Activated naive CD4-positive, alpha-beta T cell treated with anti-CD3 and anti-CD28 coated beads, Interleukin-2, amount 50 U/mL, for 72 hours (primary cell): ENCODE results near the gene TKT. TPM values are rescaled to one million over a fixed set of nuclear protein-coding genes. Genes with fewer than 3 reads are reported as not detected.

Experiments
- ATAC-seq, 2 donors: fragments of 150-1000 bp; cut with Tn5 transposase; 2 replicates each; pipeline ENCODE4 v1.10.0; 2021; ENCODE audit warnings: mild to moderate bottlenecking in 2 of 2, moderate library complexity in 2 of 2
- DNase-seq, 2 donors: peaks; one replicate each; pipeline ENCODE4 v3.0.0; 2021 to 2022; ENCODE audit warnings: low spot score in 2 of 2
- H3K27ac Mint-ChIP-seq, 2 donors: one replicate each; pipeline ENCODE4 v1.8.0; 2022; ENCODE audit warnings: mild to moderate bottlenecking in 2 of 2, mixed read lengths in 2 of 2
- H3K36me3 Mint-ChIP-seq, 2 donors: one replicate each; pipeline ENCODE4 v1.8.0; 2022; ENCODE audit warnings: mixed read lengths in 2 of 2
- H3K9me3 Mint-ChIP-seq, 2 donors: one replicate each; pipeline ENCODE4 v1.8.0; 2022; ENCODE audit warnings: mixed read lengths in 2 of 2
- total RNA-seq, 2 donors: library from RNA; stranded (reverse); gene quantifications; one replicate each; pipeline ENCODE4 v1.2.3, GENCODE V29; 2022

The TKT gene
- total RNA-seq, 2 donors from 2014 or later: 258 to 359 TPM

GRCh38 chr3:53250881-53251605 is 4.8 kb downstream of the TKT start:
- Mint-ChIP-seq H3K9me3 (no peaks in the 10 kb centered on the region), H3K27ac (peak overlapping the region; percentile 66 to 85), H3K36me3 (peaks cover 5 to 26% of the 10 kb centered on the region in 2 donors)
- no peak for DNase-seq
- no peak for ATAC-seq

GRCh38 chr3:53250453-53250852 is 5.4 kb downstream of the TKT start:
- H3K36me3 Mint-ChIP-seq: peaks cover 5 to 26% of the 10 kb centered on the region in 2 donors
- no peaks in the 10 kb centered on the region for H3K9me3 Mint-ChIP-seq
- peak overlapping the region in 1 of 2 donors; percentile 55 for H3K27ac Mint-ChIP-seq
- no peak for DNase-seq
- ATAC-seq: no peak

- no peak for DNase-seq
- Mint-ChIP-seq H3K9me3 (no peaks in the 10 kb centered on the region), H3K36me3 (peaks cover 0 to 9% of the 10 kb centered on the region in 2 donors), H3K27ac (no peak overlapping the region)
- no peak for ATAC-seq
Observed at GRCh38 chr3:53248161-53248560, 7.7 kb downstream of the TKT start.

- Mint-ChIP-seq H3K27ac (peak overlapping the region in 1 of 2 donors; percentile 16), H3K36me3 (peaks cover 0 to 5% of the 10 kb centered on the region in 2 donors), H3K9me3 (no peaks in the 10 kb centered on the region)
- DNase-seq (no peak), ATAC-seq (no peak)
Observed at GRCh38 chr3:53247619-53248018, 8.2 kb downstream of the TKT start.

GRCh38 chr3:53244271-53244670 is 11.6 kb downstream of the TKT start:
- H3K27ac Mint-ChIP-seq: no peak overlapping the region
- ATAC-seq (no peak), DNase-seq (no peak)
- no peaks in the 10 kb centered on the region for H3K9me3 Mint-ChIP-seq
- H3K36me3 Mint-ChIP-seq: peaks cover 0 to 5% of the 10 kb centered on the region in 2 donors

- Mint-ChIP-seq H3K27ac (no peak overlapping the region), H3K9me3 (no peaks in the 10 kb centered on the region), H3K36me3 (peaks cover 0 to 5% of the 10 kb centered on the region in 2 donors)
- no peak for DNase-seq
- ATAC-seq: no peak
Observed at GRCh38 chr3:53243785-53244184, 12.0 kb downstream of the TKT start.

- DNase-seq (no peak), ATAC-seq (no peak)
- Mint-ChIP-seq H3K27ac (no peak overlapping the region), H3K36me3 (peaks cover 0 to 5% of the 10 kb centered on the region in 2 donors), H3K9me3 (no peaks in the 10 kb centered on the region)
Observed at GRCh38 chr3:53243165-53243564, 12.7 kb downstream of the TKT start.

- H3K27ac Mint-ChIP-seq: no peak overlapping the region
- DNase-seq (no peak), ATAC-seq (no peak)
- H3K36me3 Mint-ChIP-seq: peaks cover 0 to 1% of the 10 kb centered on the region in 2 donors
- no peaks in the 10 kb centered on the region for H3K9me3 Mint-ChIP-seq
Observed at GRCh38 chr3:53242642-53243041, 13.2 kb downstream of the TKT start.

GRCh38 chr3:53242155-53242554 is 13.7 kb downstream of the TKT start:
- no peaks in the 10 kb centered on the region for H3K36me3 Mint-ChIP-seq
- ATAC-seq (no peak), DNase-seq (no peak)
- H3K27ac Mint-ChIP-seq: peak overlapping the region; percentile 41 to 44
- no peaks in the 10 kb centered on the region for H3K9me3 Mint-ChIP-seq

GRCh38 chr3:53240989-53241972 is 14.5 kb downstream of the TKT start:
- DNase-seq (no peak), ATAC-seq (no peak)
- no peaks in the 10 kb centered on the region for H3K36me3 Mint-ChIP-seq
- H3K27ac Mint-ChIP-seq: peak overlapping the region in 1 of 2 donors; percentile 41
- H3K9me3 Mint-ChIP-seq: no peaks in the 10 kb centered on the region

- H3K27ac Mint-ChIP-seq: peak overlapping the region; percentile 67 to 89
- ATAC-seq: no peak
Observed at GRCh38 chr3:53239800-53240199, 16.0 kb downstream of the TKT start.

GRCh38 chr3:53238886-53239285 is 16.9 kb downstream of the TKT start:
- ATAC-seq (no peak), DNase-seq (no peak)
- Mint-ChIP-seq H3K9me3 (no peaks in the 10 kb centered on the region), H3K27ac (peak overlapping the region; percentile 15 to 69), H3K36me3 (no peaks in the 10 kb centered on the region)

More at GRCh38 chr3:53239800-53240199, 16.0 kb downstream of the TKT start:
- no peaks in the 10 kb centered on the region for H3K36me3 Mint-ChIP-seq
- H3K9me3 Mint-ChIP-seq: no peaks in the 10 kb centered on the region
- no peak for DNase-seq

GRCh38 chr3:53238051-53238850 is 17.6 kb downstream of the TKT start:
- peak in 1 of 2 donors; percentile 19 for ATAC-seq
- H3K36me3 Mint-ChIP-seq: no peaks in the 10 kb centered on the region
- H3K9me3 Mint-ChIP-seq: no peaks in the 10 kb centered on the region
- DNase-seq: no peak
- H3K27ac Mint-ChIP-seq: peak overlapping the region; percentile 1 to 69

GRCh38 chr3:53236112-53236841 is 19.5 kb downstream of the TKT start:
- peak; percentile 23 to 60 for ATAC-seq
- Mint-ChIP-seq H3K9me3 (no peaks in the 10 kb centered on the region), H3K27ac (peak overlapping the region; percentile 77 to 89), H3K36me3 (no peaks in the 10 kb centered on the region)
- no peak for DNase-seq

- DNase-seq: no peak
- H3K36me3 Mint-ChIP-seq: no peaks in the 10 kb centered on the region
- H3K9me3 Mint-ChIP-seq: no peaks in the 10 kb centered on the region
- ATAC-seq: no peak
- H3K27ac Mint-ChIP-seq: peak overlapping the region in 1 of 2 donors; percentile 89
Observed at GRCh38 chr3:53235545-53235944, 20.3 kb downstream of the TKT start.

GRCh38 chr3:53234841-53235232 is 21.0 kb downstream of the TKT start:
- Mint-ChIP-seq H3K36me3 (no peaks in the 10 kb centered on the region), H3K27ac (peak overlapping the region; percentile 50 to 89), H3K9me3 (no peaks in the 10 kb centered on the region)
- ATAC-seq: no peak
- no peak for DNase-seq
